NAMALWA (cell line): Measurements from ENCODE around the gene ZNF362.

ENCODE experiments used
- DNase-seq: peaks from one replicate; pipeline ENCODE4 v3.0.0-alpha.2; 2015; ENCODE audit warnings: low spot score

Gene ZNF362

GRCh38 chr1:33244809-33245186 lies 11.5 kb upstream of the ZNF362 start:
- DNase-seq = no peak

DNA sequence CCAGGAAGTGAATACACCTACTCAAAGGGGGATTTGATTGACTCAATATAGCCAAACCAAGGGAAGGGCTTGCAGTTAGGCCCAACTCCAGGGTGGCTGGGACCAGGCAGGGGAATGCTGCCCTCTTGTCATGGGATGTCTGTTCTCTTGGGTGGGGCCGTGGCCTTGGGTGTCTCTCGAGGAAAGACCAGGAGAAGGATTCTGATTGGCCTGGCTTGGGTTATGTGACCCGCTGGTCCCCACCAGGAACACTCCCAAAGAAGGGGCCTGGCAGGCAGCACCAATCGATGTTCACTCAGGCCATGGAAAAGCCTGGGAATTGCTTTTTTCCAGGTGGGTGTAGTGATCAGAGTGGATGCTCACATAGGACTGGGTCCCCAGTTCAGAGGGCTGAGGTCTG lies 10.1 kb upstream of the ZNF362 start:
- DNase-seq = no peak

DNA sequence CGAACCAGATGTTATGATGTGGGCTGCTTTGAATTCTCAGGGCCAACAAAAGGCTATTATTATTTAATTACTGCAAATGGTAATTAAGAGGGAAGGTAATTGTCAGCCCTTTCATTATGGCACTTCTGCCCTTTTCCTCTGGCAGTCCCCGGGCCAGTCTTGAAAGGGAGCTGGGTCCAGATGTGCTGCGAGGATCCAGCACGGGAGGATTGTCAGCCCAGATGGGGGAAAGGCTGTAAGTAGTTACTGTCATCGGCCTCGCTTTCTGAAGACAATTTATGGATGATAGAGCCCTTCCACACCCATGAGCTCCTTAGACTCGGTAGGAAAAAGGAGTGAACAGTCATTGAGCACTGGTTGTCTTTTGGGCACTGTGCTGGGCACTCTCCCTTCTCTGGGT lies 8.7 kb upstream of the ZNF362 start:
- no peak for DNase-seq

DNA sequence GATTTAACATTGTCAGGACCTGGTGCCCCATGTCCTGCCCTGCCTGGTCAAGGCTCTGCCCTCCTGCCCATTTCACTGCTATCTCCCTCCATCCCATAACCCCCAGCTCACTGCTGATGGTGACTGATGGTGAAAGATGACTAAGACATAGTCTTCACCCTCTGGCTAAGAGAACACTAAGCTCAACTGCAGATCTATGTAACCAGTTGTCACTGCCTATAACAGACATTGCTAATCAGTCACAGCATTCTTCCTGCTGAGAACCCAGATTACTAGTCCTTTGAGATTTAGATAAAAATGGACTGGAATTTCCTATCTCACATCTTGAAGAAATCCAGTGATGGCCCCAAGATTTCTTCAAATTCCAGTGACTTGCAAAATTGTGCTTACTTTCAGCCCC lies 8.0 kb upstream of the ZNF362 start:
- DNase-seq = no peak

DNA sequence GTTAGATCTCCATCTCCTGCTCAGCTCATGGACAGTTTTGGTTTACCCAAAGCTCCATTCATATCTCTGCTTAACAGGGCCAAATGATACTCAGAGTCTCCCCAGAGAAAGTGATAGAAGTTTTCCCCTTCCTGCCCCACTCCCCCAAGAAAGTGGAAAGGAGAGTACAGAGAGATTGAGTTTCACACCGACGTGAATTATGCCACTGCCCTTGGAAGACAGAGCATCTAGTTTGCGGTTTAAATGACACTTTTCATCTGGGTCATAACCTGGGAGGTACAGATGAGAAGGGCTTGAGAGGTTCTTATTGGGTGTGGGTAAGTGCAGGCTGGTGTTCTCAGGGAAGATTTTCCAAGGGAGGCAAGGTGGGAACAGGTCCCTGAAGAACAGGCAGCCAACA lies 6.9 kb upstream of the ZNF362 start:
- no peak for DNase-seq

- DNase-seq = no peak
Measured at GRCh38 chr1:33250217-33250616, 6.1 kb upstream of the ZNF362 start.

DNA sequence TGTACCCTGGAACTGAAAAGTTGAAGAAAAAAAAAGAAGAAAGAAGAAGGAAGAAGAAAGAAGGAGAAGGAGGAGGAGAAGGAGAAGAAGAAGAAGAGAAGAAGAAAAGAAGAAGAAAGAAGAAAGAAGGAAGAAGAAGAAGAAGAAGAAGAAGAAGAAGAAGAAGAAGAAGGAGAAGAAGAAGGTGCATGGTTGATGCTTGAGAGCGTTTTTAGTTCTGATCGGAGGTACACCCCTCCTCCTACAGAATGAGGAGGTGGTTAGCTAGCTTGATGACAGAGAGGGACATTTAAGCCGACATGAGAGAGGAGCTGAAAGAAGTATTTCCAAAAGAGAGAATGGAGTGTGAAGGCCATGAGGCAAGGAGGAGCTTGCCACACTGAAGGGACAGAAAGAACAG lies 5.6 kb upstream of the ZNF362 start:
- DNase-seq = no peak

- no peak for DNase-seq
Measured at GRCh38 chr1:33254491-33254890, 1.8 kb upstream of the ZNF362 start.

DNA sequence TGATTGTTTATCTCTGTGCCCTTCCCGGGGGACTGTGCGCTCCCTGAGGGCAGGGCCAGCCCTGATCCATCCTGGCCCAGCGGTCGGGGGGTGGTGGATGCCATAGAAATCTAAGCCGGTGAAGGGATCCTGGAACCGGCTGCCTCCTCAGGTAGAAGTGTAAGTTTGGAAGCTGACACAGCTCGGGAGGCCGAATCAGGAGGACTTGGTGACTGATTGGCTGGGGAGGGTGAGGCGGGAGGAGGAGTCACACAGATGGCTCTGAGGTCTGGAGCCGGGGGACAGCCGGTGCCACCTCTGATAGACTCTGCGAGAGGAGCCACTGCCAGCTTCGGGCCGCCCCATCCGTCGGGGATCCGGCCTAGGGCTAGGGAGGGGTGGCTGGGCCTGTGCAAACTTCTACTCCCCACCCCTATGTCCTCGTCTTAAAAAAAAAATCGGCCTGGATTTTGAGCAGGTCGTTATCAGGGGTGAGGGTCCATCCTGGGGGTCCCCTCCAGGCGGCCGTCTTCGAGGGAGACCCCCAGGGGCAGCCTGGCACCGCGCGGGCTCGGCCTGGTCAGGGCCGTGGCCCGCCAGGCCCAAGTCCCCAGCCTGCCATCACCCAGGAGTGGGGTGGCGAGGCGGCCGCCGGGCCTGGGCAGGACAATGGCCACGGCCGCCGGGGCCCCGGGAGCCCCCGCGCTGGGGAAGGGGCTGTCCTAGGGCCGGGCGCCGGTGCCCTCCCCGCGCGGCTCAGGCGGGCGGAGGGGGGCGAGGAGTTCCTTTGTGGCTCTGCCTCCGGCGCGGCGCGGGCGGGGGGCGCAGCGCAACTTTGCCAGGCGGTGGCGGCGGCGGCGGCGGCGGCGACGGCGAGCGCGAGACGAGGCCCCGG lies 708 bp upstream of the ZNF362 start:
- peak; percentile 51 for DNase-seq

DNA sequence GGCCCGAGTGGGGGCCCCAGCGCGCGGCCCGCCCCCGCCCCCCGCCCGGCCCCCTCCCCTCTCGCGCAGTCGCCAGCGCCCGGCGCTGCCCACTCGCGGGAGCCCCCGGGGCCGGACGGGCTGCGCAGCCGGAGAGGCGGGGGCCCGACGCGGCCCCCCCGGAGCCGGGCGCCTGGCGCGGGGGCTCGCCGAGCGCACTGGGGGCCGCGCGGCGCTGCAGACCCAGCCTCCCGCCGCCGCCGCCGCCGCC lies 146 bp upstream of the ZNF362 start:
- DNase-seq = no peak

DNA sequence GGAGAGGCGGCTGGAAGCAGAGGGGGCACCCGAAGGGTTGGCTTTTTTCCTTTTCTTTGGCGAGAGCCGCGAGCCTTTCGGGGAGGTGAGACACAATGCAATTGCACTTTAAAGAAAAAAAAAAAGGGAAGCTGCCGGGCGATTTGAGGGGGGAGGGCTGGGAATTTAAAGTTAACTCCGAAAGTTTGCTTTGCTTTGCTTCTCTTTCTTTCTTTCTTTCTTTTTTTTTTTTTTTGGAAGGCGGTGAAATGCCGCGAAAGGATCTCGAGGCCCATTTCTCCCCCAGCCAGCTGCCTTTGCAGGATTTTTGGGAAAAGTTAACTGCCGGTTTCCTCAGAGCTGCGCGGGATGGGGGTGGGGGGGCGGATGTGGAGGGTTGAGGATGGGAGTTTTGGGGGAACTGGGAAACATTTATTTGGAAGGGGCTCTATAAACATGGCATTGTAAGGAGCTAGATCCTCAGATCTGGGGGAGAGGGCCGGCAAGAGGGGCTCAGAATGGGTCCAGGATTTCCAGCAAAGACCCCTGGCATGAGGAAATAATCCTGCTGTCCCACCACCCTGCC lies 997 bp downstream of the ZNF362 start:
- no peak for DNase-seq

DNA sequence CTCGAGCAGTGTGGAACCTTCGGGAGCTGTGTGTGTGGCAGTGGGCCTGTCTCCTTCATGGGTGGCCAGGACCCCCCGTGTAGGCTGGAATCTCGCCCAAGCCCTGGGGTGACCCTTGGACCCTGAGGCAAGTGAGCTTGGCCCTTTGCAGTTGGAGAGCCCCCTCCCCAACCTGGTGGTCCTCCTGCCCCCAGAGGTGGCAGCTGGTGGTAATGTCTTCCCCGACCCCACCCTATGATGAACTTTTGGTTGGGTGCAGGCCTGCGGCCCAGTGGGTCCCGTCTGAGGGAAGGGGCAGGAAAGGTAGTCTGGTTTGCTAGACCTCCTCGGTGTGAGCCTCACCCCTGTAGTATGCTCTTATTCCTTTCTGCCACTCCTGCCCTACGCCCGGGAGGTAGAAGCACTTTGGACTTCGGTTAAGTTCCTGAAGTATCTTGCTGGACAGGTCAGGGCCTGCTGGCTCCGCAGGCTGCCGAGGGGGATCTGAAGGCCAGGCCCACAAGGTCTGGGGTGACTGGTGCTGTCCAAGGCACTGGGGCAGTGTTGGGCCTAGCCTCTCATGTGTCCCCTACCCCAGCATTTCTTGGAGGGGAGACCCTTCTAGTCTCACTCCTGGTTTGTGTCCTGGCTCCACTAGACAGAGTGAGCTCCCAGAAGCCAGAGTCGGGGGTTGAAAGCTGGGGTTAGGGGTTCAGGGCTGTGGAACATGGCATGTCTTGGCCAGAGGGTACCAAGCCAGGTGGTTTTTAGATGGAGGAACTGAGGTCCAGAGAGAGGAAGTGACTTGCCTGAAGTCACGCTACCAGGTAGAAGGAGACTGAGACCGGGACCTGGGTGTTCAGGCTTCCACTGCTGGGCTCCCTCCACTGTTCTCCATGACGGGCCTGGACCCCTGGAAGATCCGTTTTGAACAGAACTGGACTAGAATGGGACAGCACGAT lies 1.8 kb downstream of the ZNF362 start:
- DNase-seq = no peak

DNA sequence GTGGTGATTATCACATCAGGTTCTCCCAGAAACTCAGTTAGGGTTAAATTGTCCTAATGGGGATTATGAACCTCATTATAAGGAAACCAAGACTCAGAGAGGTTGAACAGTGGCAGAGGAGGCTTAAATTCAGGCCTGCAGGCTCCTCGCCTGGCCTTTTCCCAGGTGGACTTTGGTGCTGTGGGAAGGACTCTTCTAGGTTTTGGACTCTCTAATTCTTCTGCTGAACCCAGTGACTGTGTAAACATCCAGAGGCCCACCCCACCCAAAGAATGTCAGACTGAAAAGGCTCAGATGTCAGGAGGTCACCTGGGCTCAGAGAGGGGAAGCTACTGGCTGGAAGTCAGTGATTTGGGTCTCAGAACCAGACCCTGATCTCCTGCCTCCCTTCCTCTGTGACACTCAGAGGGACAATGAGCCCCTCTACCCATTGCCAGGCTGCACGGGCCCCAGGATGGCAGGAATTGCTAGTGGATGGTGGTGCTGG lies 2.5 kb downstream of the ZNF362 start:
- DNase-seq = no peak

- DNase-seq = no peak
Measured at GRCh38 chr1:33259879-33260278, 3.6 kb downstream of the ZNF362 start.

DNA sequence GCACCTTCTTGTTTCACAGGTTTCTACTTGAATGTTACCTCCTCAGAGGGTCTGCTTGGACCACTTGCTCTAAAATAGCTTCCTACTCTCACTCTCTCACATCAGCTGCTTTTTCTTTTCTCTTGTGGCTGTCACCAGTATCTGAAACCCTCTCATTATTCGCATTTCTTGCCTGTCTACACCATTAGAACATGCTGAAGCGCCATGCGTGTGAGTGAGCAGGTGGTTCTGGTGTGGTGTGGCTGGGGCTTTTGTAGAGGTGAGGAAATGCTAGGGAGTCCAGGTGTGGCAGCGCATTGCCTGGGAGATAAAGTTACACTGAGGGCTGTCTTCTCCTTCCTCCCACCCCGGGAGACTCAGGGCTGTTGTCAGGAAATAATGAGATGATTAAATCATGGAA lies 4.1 kb downstream of the ZNF362 start:
- DNase-seq = no peak

GRCh38 chr1:33261344-33261743 lies 5.1 kb downstream of the ZNF362 start:
- no peak for DNase-seq

GRCh38 chr1:33263890-33264504 lies 7.7 kb downstream of the ZNF362 start:
- DNase-seq = no peak

- DNase-seq = no peak
Measured at GRCh38 chr1:33265780-33266605, 9.7 kb downstream of the ZNF362 start.

DNA sequence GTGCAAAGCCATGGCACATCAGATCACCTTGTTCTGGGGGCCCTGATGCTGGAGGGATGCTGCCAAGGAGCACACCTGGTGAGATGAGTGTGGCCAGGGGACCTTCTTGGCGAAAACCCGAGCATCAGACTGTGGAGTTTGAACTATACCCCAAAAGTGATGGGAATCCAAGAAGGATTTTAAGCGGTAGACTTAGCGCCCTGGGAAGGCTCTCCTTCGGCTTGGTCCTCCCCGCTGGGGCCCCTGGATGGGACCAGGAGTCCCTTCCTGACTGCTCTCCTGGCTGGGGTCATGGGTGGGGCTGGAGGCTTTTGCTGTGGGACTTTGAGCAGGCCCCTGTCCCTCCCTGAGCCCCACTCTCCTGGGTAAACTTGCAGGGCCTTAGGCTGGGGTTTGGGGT lies 10.5 kb downstream of the ZNF362 start:
- no peak for DNase-seq

DNA sequence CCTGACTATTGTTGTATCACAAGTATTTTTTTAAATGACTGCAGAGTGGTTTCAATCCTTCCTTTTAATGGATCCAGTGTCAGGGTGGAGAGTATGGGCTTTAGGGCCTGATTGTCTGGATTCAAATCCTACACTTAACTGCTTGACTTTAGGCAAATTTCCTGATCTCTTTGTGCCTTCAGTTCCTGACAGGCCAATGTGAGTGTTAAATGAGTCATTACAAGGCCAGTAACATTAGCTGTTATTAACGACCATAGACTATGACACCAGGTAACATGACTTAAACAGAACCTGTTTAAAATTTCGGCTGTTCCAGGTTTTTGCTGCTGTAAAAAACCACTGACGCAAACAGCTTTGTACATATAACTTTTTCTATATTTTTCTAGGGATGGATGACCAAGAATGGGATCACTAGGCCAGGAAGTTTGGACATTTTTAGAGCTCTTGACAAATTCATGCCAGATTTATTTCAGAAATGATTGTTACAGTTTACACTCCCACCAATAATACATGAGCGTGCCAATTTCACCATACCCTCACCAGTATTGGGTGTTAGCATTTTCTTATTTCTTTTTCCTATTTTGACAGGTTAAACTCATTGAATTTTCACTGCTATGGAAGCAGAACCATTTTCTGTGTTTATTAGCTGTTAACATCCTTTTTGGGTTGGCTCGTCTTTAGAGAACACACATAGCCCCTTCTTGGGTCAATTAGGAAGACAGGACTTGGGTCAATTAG lies 11.3 kb downstream of the ZNF362 start:
- no peak for DNase-seq

GRCh38 chr1:33268457-33268856 lies 12.2 kb downstream of the ZNF362 start:
- DNase-seq = no peak
